ENCODE data around the gene TNFRSF21. TPM values are rescaled to one million over a fixed set of nuclear protein-coding genes. Genes with fewer than 3 reads are reported as not detected.

TNFRSF21 gene
- total and polyA plus RNA-seq, 4 donors = 3.7 to 6.0 (median 4.2) TPM

DNA sequence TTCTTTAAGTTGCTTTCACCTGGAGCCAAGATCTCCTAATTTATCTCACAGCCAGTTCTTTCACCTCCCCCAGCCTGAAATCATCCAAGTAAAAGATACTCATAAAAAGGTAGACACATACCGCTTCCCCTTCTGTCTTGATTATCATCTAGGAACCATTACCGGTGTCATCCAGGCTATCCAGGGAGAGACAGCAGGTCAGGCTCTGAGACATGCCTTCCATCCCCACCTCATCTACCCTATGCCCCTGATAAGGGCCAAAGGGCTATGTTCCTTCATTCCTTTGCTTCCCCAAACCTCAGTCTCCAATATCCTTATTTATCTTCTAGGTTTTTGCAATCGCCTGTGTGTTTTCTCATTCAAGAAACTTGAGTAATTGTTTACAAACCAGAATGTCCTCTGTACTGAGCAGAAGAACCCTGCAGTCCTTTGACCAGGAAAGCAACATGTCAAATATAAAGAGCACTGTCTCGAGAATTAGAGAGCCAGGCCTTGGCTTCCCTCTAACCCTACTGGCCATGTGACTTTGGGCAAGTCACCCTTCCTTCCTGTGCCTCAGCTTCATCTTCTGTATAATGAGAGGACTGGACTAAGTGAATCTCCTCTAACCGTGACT, 41.0 kb downstream of the TNFRSF21 start:
- intact Hi-C loops (cut with DNase I) = no loop called here

DNA sequence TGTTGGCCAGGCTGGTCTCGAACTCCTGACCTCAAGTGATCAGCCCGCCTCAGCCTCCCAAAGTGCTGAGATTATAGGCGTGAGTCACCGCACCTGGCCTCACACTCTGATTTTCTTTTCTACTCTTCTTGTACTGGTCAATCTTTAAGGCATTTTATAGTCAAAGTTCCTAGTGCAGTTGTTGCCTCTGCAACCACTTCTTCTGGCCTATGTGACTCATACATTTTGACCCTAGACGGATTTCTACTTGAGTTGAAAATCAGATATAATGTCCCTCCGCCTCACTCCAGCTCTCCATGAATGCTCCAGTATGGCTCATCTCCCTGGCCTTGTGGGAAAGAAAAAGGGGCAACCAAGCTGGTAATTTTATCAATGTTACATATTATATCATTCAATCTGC, 42.4 kb downstream of the TNFRSF21 start:
- no peak overlapping the region for H3K27ac ChIP-seq (ENCODE audit: low read depth in 1 of 2, low read length in 2 of 2)
- ATAC-seq (ENCODE audit: low FRiP score) = no peak
- H3K36me3 ChIP-seq (ENCODE audit: control insufficient read depth in 1 of 2, insufficient read depth in 2 of 2, low read length in 1 of 2) = no peaks in the 10 kb centered on the region
- no peak overlapping the region for H3K4me3 ChIP-seq (ENCODE audit: low read length in 2 of 2)
- H3K9me3 ChIP-seq (ENCODE audit: control insufficient read depth, low read length) = no peaks in the 10 kb centered on the region
- no peak for DNase-seq
- no peaks in the 10 kb centered on the region for H3K4me1 ChIP-seq (ENCODE audit: control insufficient read depth in 1 of 2, insufficient read depth in 2 of 2, low read length in 2 of 2)
- H3K27me3 ChIP-seq (ENCODE audit: control insufficient read depth in 1 of 2, insufficient read depth in 2 of 2, low read length in 1 of 2) = no peaks in the 10 kb centered on the region
- intact Hi-C loops (cut with DNase I) = no loop called here
- 84 to 96% methylated on average over 6 of the region's 6 CpGs for WGBS, 2 donors

More for the DNA sequence above, 41.0 kb downstream of the TNFRSF21 start:
- Histone ChIP-seq H3K4me3 (ENCODE audit: low read length in 2 of 2) (no peak overlapping the region), H3K4me1 (ENCODE audit: control insufficient read depth in 1 of 2, insufficient read depth in 2 of 2, low read length in 2 of 2) (no peaks in the 10 kb centered on the region), H3K9me3 (ENCODE audit: control insufficient read depth, low read length) (no peaks in the 10 kb centered on the region), H3K27me3 (ENCODE audit: control insufficient read depth in 1 of 2, insufficient read depth in 2 of 2, low read length in 1 of 2) (no peaks in the 10 kb centered on the region), H3K36me3 (ENCODE audit: control insufficient read depth in 1 of 2, insufficient read depth in 2 of 2, low read length in 1 of 2) (no peaks in the 10 kb centered on the region), H3K27ac (ENCODE audit: low read depth in 1 of 2, low read length in 2 of 2) (no peak overlapping the region)
- no peak for ATAC-seq (ENCODE audit: low FRiP score)
- WGBS, 2 donors = 92 to 94% methylated on average over 5 of the region's 5 CpGs
- DNase-seq = no peak

DNA sequence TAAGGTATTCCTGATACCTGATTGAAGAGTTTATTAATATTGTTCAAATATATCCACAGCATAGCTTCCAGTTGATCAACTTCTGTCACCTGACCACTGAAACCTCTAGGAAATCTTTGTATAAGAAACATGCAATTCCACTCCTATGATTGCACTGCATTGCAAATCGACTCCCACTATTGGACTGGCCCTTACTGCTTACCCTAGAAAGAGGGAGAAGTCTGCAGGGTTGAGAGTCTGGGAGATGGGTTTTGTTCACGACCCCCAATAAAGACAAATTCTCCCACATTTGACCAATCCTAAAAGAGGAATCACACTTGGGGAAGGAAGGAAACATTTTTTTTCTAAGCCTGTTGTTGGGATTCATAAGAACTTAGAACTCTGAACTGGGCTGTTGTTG, 43.7 kb downstream of the TNFRSF21 start:
- Histone ChIP-seq H3K4me3 (ENCODE audit: low read length in 2 of 2) (no peak overlapping the region), H3K36me3 (ENCODE audit: control insufficient read depth in 1 of 2, insufficient read depth in 2 of 2, low read length in 1 of 2) (no peaks in the 10 kb centered on the region), H3K9me3 (ENCODE audit: control insufficient read depth, low read length) (no peaks in the 10 kb centered on the region), H3K27ac (ENCODE audit: low read depth in 1 of 2, low read length in 2 of 2) (no peak overlapping the region), H3K27me3 (ENCODE audit: control insufficient read depth in 1 of 2, insufficient read depth in 2 of 2, low read length in 1 of 2) (no peaks in the 10 kb centered on the region), H3K4me1 (ENCODE audit: control insufficient read depth in 1 of 2, insufficient read depth in 2 of 2, low read length in 2 of 2) (no peaks in the 10 kb centered on the region)
- 83 to 88% methylated on average over 2 of the region's 2 CpGs for WGBS, 2 donors
- DNase-seq (no peak), ATAC-seq (ENCODE audit: low FRiP score) (no peak)
- intact Hi-C loops (cut with DNase I) = no loop called here

DNA sequence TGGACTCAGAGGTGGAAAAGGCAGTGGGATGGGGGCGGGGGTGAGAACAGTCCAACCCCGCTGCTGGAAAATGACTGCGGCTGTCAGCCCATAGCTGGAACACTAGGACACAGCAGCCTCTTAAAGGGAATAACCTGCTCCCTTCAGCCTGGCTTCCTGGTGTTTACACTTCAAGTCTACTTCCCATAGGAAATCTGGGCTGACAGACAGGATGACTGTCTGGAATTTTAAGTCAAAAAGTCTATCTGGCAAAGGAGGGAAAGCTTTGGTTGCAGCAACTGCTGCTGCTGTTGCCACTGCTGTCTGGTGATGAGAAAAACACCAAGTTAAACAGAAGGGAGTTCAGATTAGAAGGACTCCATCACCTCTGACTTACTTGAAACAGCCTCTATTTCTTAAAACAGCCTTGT, 44.9 kb downstream of the TNFRSF21 start:
- 64 to 72% methylated on average over 3 of the region's 3 CpGs for WGBS, 2 donors
- Histone ChIP-seq H3K27ac (ENCODE audit: low read depth in 1 of 2, low read length in 2 of 2) (no peak overlapping the region), H3K4me3 (ENCODE audit: low read length in 2 of 2) (no peak overlapping the region), H3K36me3 (ENCODE audit: control insufficient read depth in 1 of 2, insufficient read depth in 2 of 2, low read length in 1 of 2) (no peaks in the 10 kb centered on the region), H3K9me3 (ENCODE audit: control insufficient read depth, low read length) (no peaks in the 10 kb centered on the region), H3K27me3 (ENCODE audit: control insufficient read depth in 1 of 2, insufficient read depth in 2 of 2, low read length in 1 of 2) (no peaks in the 10 kb centered on the region), H3K4me1 (ENCODE audit: control insufficient read depth in 1 of 2, insufficient read depth in 2 of 2, low read length in 2 of 2) (no peaks in the 10 kb centered on the region)
- ATAC-seq (ENCODE audit: low FRiP score) (no peak), DNase-seq (no peak)
- intact Hi-C loops (cut with DNase I) = no loop called here

DNA sequence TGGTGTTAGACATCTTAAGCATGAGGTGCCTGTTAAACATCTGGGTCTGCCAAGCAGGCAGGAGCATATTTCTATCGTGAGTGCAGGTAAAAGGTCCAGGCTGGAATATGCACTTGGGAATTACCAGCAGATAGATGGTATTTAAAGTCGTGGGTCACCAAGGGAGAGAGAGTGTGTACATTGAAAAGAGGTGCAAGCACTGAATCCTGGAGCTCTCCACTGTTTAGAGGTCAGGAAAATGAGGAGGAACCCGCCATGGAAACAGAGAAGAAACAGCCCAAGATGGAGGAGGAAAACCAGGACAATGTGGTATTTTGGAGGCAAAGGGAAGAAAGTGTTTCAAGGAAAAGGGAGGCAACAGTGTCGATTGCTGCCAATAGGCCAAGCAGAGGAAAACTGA, 46.4 kb downstream of the TNFRSF21 start:
- DNase-seq = no peak
- intact Hi-C loops (cut with DNase I) = no loop called here
- 81 to 89% methylated on average over 4 of the region's 4 CpGs for WGBS, 2 donors
- Histone ChIP-seq H3K4me3 (ENCODE audit: low read length in 2 of 2) (no peak overlapping the region), H3K36me3 (ENCODE audit: control insufficient read depth in 1 of 2, insufficient read depth in 2 of 2, low read length in 1 of 2) (no peaks in the 10 kb centered on the region), H3K9me3 (ENCODE audit: control insufficient read depth, low read length) (no peaks in the 10 kb centered on the region), H3K27ac (ENCODE audit: low read depth in 1 of 2, low read length in 2 of 2) (no peak overlapping the region), H3K27me3 (ENCODE audit: control insufficient read depth in 1 of 2, insufficient read depth in 2 of 2, low read length in 1 of 2) (no peaks in the 10 kb centered on the region), H3K4me1 (ENCODE audit: control insufficient read depth in 1 of 2, insufficient read depth in 2 of 2, low read length in 2 of 2) (no peaks in the 10 kb centered on the region)
- no peak for ATAC-seq (ENCODE audit: low FRiP score)

DNA sequence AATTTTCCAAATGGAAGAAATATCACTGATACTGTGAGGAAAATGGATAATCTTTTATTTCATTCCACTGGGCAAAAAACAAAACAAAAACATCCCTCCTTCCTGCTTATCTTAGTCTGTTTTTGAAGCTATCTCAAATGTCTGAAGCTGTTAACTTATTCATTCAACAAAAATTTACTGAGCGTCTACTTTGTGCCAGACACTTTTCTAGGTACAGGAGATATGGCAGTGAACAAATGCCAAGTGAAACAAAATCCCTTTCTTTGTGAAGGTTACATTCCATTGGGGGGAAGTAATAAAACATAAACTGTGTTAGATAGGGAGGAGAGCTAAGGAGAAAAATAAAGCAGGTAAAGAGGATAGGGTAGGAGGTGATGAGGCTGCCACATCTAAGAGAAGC, 47.5 kb downstream of the TNFRSF21 start:
- no peaks in the 10 kb centered on the region for H3K9me3 ChIP-seq (ENCODE audit: control insufficient read depth, low read length)
- H3K27me3 ChIP-seq (ENCODE audit: control insufficient read depth in 1 of 2, insufficient read depth in 2 of 2, low read length in 1 of 2) = no peaks in the 10 kb centered on the region
- no peak overlapping the region for H3K27ac ChIP-seq (ENCODE audit: low read depth in 1 of 2, low read length in 2 of 2)
- DNase-seq (no peak), ATAC-seq (ENCODE audit: low FRiP score) (no peak)
- H3K4me3 ChIP-seq (ENCODE audit: low read length in 2 of 2) = no peak overlapping the region
- no peaks in the 10 kb centered on the region for H3K4me1 ChIP-seq (ENCODE audit: control insufficient read depth in 1 of 2, insufficient read depth in 2 of 2, low read length in 2 of 2)
- intact Hi-C loops (cut with DNase I) = no loop called here
- no peaks in the 10 kb centered on the region for H3K36me3 ChIP-seq (ENCODE audit: control insufficient read depth in 1 of 2, insufficient read depth in 2 of 2, low read length in 1 of 2)
- 30 to 36% methylated on average over 1 of the region's 1 CpG for WGBS, 2 donors

DNA sequence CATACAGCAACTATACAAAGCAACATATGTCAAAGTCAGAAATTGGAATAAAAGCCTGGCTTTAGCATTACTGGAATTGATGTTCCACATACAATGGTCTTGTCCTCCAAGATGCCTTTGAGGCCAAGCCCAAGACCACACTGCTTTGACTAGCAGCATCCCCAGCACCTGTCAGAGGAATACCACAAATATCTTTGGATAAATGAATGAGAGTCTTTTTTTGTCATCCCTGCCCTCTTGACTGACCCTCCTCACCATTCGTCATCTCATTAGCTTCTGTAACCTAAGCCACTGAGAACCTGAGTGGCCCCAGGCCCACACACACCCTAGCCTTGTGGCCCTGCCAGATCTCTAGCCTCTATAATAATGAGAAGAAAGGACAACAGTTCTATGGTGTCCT, 48.5 kb downstream of the TNFRSF21 start:
- H3K27me3 ChIP-seq (ENCODE audit: control insufficient read depth in 1 of 2, insufficient read depth in 2 of 2, low read length in 1 of 2) = no peaks in the 10 kb centered on the region
- no peaks in the 10 kb centered on the region for H3K36me3 ChIP-seq (ENCODE audit: control insufficient read depth in 1 of 2, insufficient read depth in 2 of 2, low read length in 1 of 2)
- no peak for DNase-seq
- H3K4me1 ChIP-seq (ENCODE audit: control insufficient read depth in 1 of 2, insufficient read depth in 2 of 2, low read length in 2 of 2) = no peaks in the 10 kb centered on the region
- intact Hi-C loops (cut with DNase I) = no loop called here
- no peak for ATAC-seq (ENCODE audit: low FRiP score)
- 98 to 100% methylated on average over 1 of the region's 1 CpG for WGBS, 2 donors
- no peak overlapping the region for H3K4me3 ChIP-seq (ENCODE audit: low read length in 2 of 2)
- H3K9me3 ChIP-seq (ENCODE audit: control insufficient read depth, low read length) = no peaks in the 10 kb centered on the region
- H3K27ac ChIP-seq (ENCODE audit: low read depth in 1 of 2, low read length in 2 of 2) = no peak overlapping the region

DNA sequence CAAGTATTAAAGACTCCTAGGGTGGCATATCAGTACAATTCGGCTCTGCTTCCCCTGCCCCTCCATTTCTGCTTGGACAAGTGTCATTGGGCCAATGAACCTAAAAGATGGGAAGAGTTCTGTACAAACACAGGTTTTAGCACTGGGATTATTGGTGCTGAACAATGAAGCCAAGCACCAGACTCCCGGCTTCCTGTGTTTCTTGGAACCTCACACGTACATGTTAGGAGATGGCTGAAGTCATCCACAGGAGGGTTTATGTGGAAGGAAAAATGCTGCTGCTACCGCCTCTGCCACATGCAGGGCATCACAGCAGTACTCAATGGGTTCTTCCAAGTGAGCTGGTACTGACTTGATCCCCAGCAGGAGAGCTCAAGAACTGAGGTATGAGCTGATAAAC, 49.7 kb downstream of the TNFRSF21 start:
- WGBS, 2 donors = 29 to 64% methylated on average over 4 of the region's 4 CpGs
- ATAC-seq (ENCODE audit: low FRiP score) = no peak
- H3K9me3 ChIP-seq (ENCODE audit: control insufficient read depth, low read length) = no peaks in the 10 kb centered on the region
- H3K36me3 ChIP-seq (ENCODE audit: control insufficient read depth in 1 of 2, insufficient read depth in 2 of 2, low read length in 1 of 2) = no peaks in the 10 kb centered on the region
- H3K27ac ChIP-seq (ENCODE audit: low read depth in 1 of 2, low read length in 2 of 2) = no peak overlapping the region
- no peaks in the 10 kb centered on the region for H3K27me3 ChIP-seq (ENCODE audit: control insufficient read depth in 1 of 2, insufficient read depth in 2 of 2, low read length in 1 of 2)
- H3K4me1 ChIP-seq (ENCODE audit: control insufficient read depth in 1 of 2, insufficient read depth in 2 of 2, low read length in 2 of 2) = no peaks in the 10 kb centered on the region
- intact Hi-C loops (cut with DNase I) = no loop called here
- H3K4me3 ChIP-seq (ENCODE audit: low read length in 2 of 2) = no peak overlapping the region
- no peak for DNase-seq

DNA sequence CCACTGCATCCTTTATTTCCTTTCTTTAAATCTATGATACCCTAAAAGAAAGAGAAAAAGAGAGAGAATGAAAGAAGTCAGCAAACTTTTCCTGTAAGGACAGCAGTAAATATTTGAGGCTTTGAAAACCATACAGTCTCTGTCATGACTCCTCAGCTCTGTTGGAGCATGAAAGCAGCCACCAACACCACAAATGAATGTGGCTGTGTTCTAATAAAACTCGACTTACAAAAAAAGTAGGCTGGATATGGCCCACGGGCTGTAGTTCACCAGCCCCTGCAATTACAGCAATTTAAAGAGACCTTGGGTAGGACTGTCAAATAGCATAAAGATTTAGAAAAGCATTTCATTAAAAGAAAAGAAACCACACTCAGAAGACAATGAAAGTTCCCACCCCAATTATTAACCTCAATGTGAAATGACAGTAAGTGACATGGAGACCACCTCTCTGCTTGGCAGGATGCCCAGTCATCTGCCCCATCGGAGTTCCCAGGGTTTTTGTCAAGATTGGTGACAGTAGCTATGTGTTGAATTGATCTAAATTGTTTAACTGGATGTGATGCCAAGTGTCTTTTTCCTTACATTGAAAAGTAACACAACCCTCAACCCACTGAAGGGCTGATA, 50.9 kb downstream of the TNFRSF21 start:
- Histone ChIP-seq H3K27me3 (ENCODE audit: control insufficient read depth in 1 of 2, insufficient read depth in 2 of 2, low read length in 1 of 2) (no peaks in the 10 kb centered on the region), H3K4me3 (ENCODE audit: low read length in 2 of 2) (no peak overlapping the region), H3K4me1 (ENCODE audit: control insufficient read depth in 1 of 2, insufficient read depth in 2 of 2, low read length in 2 of 2) (no peaks in the 10 kb centered on the region), H3K27ac (ENCODE audit: low read depth in 1 of 2, low read length in 2 of 2) (no peak overlapping the region), H3K36me3 (ENCODE audit: control insufficient read depth in 1 of 2, insufficient read depth in 2 of 2, low read length in 1 of 2) (no peaks in the 10 kb centered on the region), H3K9me3 (ENCODE audit: control insufficient read depth, low read length) (no peaks in the 10 kb centered on the region)
- no peak for DNase-seq
- no peak for ATAC-seq (ENCODE audit: low FRiP score)
- intact Hi-C loops (cut with DNase I) = no loop called here
- 55 to 65% methylated on average over 3 of the region's 3 CpGs for WGBS, 2 donors
